Activated naive CD4-positive, alpha-beta T cell (primary cell): ENCODE data around the gene INO80E.

Experiments
- DNase-seq, 4 experiments: peaks; one replicate each; lab custom pipeline; 2025; lab: John Stamatoyannopoulos, UW

INO80E gene

DNA sequence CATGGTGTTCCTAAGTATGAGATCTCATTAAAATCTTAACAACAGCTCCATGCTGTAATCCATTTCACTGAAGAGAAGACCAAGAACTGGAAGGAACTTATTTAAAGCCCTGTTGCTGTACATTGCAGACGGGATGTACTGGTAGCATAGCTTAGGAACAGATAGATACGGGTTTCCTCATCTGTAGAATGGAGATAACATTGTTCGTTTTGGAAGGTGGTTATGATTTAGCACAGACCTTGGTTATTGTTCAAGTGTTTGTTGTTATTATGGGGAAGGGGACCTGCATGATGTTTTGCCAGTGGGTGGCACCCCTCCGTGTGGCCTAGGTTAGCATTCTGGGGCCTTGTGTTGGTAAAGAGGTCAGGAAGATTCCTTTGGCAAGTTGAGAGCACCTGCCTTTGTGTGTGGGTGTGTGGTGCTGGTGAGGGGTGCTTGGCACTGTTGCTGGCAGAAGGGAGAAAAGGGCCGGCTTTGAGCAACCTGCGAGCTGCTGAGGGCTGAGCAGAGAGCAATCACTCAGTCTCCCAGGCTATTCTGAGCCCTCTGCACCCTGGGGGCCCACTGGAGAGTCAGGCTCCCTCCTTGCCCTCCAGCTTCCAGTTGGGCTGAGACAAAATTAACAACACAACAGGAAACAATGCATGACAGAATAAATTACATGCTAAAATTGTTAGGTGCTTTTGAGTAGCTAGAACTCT lies 20.1 kb upstream of the INO80E start:
- DNase-seq: no peak

GRCh38 chr16:29977063-29977825 lies 18.8 kb upstream of the INO80E start:
- no peak for DNase-seq

GRCh38 chr16:29978081-29978480 lies 18.0 kb upstream of the INO80E start:
- DNase-seq: no peak

DNA sequence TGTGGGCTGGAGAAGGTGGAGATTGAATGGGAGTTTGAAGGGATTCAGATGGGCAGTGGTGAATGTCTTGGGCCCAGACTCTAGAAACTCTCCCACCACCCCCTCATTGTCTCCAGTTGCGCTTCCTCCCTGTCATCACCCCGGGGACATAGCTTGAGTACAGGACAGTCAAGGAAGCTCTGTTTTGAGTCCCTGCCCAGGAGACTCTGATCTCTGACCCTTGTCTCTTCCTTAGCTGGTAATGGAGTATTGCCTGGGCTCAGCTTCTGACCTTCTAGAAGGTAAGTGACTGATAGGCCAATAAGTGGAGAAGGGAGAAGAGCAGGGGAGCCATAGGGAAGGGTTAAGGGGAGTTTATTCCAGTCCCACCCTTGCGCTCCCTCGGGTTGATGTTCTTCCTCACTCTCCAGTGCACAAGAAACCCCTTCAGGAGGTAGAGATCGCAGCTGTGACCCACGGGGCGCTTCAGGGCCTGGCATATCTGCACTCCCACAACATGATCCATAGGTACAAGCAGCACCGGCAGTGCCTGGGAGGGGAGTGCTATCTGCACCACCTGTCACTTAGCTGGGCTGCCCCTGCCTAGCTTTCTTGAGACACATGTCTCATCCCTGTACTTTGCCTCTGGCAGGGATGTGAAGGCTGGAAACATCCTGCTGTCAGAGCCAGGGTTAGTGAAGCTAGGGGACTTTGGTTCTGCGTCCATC lies 17.3 kb upstream of the INO80E start:
- no peak for DNase-seq

DNA sequence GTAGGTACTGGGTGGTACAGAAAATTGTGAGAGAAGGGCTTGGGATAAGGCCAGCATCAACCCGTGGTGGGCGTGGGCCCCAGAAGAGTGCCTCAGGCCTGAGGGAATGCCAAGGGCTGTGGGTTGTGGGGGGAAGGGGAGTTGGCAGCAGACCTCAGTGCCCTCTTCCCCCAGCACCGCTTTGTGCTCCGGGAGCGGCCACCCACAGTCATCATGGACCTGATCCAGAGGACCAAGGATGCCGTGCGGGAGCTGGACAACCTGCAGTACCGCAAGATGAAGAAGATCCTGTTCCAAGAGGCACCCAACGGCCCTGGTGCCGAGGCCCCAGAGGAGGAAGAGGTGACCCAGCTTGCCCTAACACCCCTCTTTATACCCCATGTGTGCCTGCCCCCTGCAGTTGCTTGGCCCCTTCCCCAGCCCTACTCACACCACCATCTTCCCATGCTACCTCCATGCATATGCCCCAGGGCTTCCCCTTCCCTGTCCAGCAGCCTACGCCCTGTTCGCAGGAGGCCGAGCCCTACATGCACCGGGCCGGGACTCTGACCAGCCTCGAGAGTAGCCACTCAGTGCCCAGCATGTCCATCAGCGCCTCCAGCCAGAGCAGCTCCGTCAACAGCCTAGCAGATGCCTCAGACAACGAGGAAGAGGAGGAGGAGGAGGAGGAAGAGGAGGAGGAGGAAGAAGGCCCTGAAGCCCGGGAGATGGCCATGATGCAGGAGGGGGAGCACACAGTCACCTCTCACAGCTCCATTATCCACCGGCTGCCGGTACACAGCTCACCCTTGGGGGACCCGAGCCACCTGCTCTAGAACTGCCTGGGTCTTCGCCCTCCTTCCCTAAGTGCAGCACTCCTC lies 13.3 kb upstream of the INO80E start:
- no peak for DNase-seq

DNA sequence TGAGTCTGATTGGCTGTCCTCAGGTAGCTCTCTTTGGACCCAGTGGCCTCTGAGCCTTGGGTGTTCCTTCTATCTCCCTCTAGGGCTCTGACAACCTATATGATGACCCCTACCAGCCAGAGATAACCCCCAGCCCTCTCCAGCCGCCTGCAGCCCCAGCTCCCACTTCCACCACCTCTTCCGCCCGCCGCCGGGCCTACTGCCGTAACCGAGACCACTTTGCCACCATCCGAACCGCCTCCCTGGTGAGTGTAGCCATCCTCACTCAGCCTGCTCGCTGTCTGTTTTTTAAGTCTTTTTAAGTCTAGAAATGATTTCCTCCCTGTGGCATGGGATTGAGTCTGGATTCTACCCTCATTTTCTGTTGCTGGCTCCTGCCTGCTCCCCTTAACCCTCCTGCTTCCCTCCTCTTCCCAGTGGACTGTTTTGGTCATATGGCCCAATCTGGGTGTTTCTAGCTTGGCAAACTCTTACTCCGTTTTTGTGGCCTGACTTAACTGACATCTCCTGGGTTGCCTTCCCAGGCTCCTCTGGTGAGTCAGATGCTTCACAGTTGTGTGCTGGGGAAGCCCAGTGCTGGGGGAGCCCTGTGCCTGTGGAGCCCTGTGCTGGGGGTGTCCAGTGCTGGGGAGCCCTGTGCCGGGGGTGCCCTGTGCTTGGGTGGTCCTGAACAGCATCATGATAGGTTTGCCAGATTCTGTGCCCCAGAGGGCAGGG lies 12.5 kb upstream of the INO80E start:
- no peak for DNase-seq

DNA sequence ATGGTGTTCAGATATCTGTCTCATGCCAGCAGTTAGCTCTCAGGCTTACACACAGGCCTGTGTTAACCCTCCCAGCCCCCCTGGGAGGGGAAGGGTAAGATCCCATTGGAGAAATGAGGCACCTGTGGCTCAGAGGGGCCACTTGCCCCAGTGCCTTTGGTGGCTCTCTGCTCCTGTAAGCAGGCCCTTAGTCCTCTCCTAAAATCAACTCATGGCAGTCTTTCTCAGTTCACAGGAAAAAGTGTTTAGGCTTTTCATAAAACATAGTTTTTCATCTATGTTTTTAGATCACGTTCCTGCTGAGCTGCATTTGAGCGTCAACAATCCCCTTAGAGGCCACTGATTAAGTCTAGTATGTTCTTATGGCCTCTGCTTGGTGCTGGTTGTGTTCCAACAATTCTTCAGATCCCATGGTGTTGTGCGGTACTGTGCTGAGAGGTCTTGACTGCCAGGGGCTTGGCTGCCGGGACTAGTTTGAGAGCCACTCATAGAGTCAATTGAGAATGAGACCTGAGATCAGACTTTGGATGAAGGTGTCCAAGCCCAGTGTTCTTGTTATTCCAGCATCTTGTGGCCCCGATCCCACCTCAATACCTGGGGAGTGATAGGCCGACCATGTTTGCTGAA lies 11.8 kb upstream of the INO80E start:
- no peak for DNase-seq

- DNase-seq: no peak
These were observed 11.3 kb upstream of the INO80E start for GRCh38 chr16:29984764-29985147.

GRCh38 chr16:29985271-29985811 lies 10.7 kb upstream of the INO80E start:
- no peak for DNase-seq

GRCh38 chr16:29986231-29986630 lies 9.8 kb upstream of the INO80E start:
- no peak for DNase-seq

GRCh38 chr16:29986931-29987330 lies 9.1 kb upstream of the INO80E start:
- DNase-seq: no peak

- no peak for DNase-seq
These were observed 8.5 kb upstream of the INO80E start for GRCh38 chr16:29987371-29988085.

DNA sequence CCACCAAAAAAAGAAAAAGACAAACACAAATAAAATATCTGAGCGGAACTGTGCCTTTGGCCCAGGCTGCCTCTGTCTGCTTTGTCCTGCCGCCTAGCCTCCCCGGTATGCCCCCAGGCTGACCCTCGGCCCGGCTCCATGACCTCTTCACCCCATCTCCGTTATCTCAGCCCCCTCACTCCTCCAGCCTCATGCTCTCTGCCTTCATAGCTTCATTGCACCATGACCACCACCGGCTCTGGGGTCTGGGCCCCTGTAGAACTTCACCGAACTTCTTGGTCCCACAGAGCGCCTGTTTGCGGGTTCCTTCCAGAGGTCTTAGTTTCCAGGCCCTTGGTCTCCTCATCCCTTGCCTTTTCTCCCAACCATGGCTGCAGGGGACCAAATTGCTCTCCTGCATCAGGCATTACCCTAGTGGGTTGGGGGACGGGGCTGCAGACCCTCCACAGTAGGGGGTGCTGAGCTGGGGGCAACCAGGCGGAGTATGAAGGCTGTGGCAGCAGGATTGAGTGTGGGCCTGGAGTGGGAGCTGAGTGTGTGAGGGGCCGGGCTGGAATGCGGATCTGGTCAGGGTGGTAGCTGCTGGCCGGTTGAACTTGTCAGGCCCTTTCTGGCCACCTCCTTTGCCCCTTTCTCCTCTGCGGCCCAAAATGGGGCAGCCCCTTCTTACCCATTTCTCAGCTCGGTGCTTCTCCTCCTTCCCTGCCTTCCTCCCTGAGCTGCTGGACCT lies 7.5 kb upstream of the INO80E start:
- no peak for DNase-seq

- no peak for DNase-seq
These were observed 6.8 kb upstream of the INO80E start for GRCh38 chr16:29989111-29989858.

DNA sequence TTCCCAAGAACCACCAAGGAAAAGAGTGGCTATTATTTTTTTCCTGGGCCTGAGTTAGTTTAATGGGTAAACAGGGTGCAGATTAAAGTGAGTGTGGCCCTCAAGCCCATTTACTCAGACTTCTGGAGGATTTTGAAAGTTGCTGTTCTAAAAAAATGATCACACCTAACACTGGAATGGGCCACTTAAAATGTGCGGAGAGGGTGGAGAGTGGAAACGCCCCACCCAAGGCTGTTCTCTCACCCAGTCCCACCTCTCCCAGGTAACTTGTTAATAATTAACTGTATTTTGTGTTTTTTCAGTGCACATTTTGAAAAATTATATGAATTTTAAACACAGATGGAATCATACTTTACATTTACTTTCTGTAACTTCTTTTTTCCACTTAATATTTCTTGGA lies 6.0 kb upstream of the INO80E start:
- no peak for DNase-seq

GRCh38 chr16:29990883-29991570 lies 5.0 kb upstream of the INO80E start:
- DNase-seq: no peak

DNA sequence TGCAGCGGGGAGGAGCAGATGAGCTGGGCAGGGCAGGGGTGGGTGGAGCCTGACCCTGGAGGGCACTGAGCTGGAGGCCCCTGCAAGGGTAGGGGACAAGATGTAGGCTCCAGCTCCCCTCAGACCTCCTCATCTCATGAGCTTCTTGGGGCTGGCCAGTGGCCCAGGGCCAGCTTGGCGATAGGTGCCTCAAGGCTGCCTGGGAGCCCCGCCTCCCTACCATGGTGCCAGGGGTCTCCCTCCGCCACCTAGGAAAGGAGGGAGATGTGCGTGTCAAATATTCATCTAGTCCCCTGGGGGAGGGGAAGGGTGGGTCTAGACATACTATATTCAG lies 4.5 kb upstream of the INO80E start:
- DNase-seq: no peak

GRCh38 chr16:29992344-29992967 lies 3.6 kb upstream of the INO80E start:
- DNase-seq: no peak
